ENCODE data around the gene RSPH3. TPM values are rescaled to one million over a fixed set of nuclear protein-coding genes. Genes with fewer than 3 reads are reported as not detected.

The RSPH3 gene
- total and polyA plus RNA-seq, 2 experiments from 2014 or later, result 8.0 to 8.2 TPM

- TF ChIP-seq EZH2 (IDR thresholded peaks at IDR 0.05; ENCODE audit: borderline replicate concordance), result no peak
- TF ChIP-seq CTCF (IDR thresholded peaks at IDR 0.05; ENCODE audit: poor library complexity), result no peak
- TF ChIP-seq EZH2phosphoT487 (IDR thresholded peaks at IDR 0.05; ENCODE audit: low read depth, severe bottlenecking, unreplicated experiment), result no peak
- DNase-seq (ENCODE audit: low spot score), result no peak
- Histone ChIP-seq H3K9me3 (ENCODE audit: low read depth) (peaks cover 30% of the 10 kb centered on the region), H3K27me3 (no peaks in the 10 kb centered on the region), H3K4me1 (ENCODE audit: insufficient read depth) (no peaks in the 10 kb centered on the region), H3K4me2 (no peak overlapping the region), H3K9me2 (replicated peaks; ENCODE audit: insufficient read depth) (no peaks in the 10 kb centered on the region), H3K36me3 (replicated peaks; ENCODE audit: insufficient read depth, low read depth) (peaks cover 6% of the 10 kb centered on the region), H3K27ac (no peak overlapping the region), H3K79me2 (no peaks in the 10 kb centered on the region), H4K20me1 (ENCODE audit: insufficient read depth, poor library complexity, severe bottlenecking) (no peaks in the 10 kb centered on the region), H2AFZ (no peak overlapping the region), H3K4me3 (no peak overlapping the region)
- 88% methylated on average over 1 of the region's 1 CpG for WGBS (ENCODE audit: low lambda C conversion rate, missing lambda C conversion rate)
Measured at GRCh38 chr6:158969148-158969547, 30.9 kb downstream of the RSPH3 start.

GRCh38 chr6:158963020-158963808 lies 36.8 kb downstream of the RSPH3 start:
- Histone ChIP-seq H3K79me2 (no peaks in the 10 kb centered on the region), H3K36me3 (replicated peaks; ENCODE audit: insufficient read depth, low read depth) (peaks cover 6% of the 10 kb centered on the region), H3K27me3 (no peaks in the 10 kb centered on the region), H3K4me1 (ENCODE audit: insufficient read depth) (peaks cover 3% of the 10 kb centered on the region), H3K4me3 (no peak overlapping the region), H3K27ac (no peak overlapping the region), H3K4me2 (no peak overlapping the region), H3K9me2 (replicated peaks; ENCODE audit: insufficient read depth) (no peaks in the 10 kb centered on the region), H2AFZ (no peak overlapping the region), H4K20me1 (ENCODE audit: insufficient read depth, poor library complexity, severe bottlenecking) (no peaks in the 10 kb centered on the region), H3K9me3 (ENCODE audit: low read depth) (peaks cover 15% of the 10 kb centered on the region)
- no peak for DNase-seq (ENCODE audit: low spot score)
- TF ChIP-seq EZH2phosphoT487 (IDR thresholded peaks at IDR 0.05; ENCODE audit: low read depth, severe bottlenecking, unreplicated experiment), result no peak

- no peaks in the 10 kb centered on the region for H3K9me2 ChIP-seq (replicated peaks; ENCODE audit: insufficient read depth)
- peaks cover 6% of the 10 kb centered on the region for H3K36me3 ChIP-seq (replicated peaks; ENCODE audit: insufficient read depth, low read depth)
- H3K4me3 ChIP-seq, result no peak overlapping the region
- no peaks in the 10 kb centered on the region for H3K79me2 ChIP-seq
- H3K9me3 ChIP-seq (ENCODE audit: low read depth), result peaks cover 8% of the 10 kb centered on the region
- DNase-seq (ENCODE audit: low spot score), result no peak
- peaks cover 4% of the 10 kb centered on the region for H3K4me1 ChIP-seq (ENCODE audit: insufficient read depth)
- no peaks in the 10 kb centered on the region for H3K27me3 ChIP-seq
- 44% methylated on average over 3 of the region's 3 CpGs for WGBS (ENCODE audit: low lambda C conversion rate, missing lambda C conversion rate)
- H3K27ac ChIP-seq, result no peak overlapping the region
- H3K4me2 ChIP-seq, result no peak overlapping the region
- no peak for TF ChIP-seq EZH2 (IDR thresholded peaks at IDR 0.05; ENCODE audit: borderline replicate concordance)
- TF ChIP-seq CTCF (IDR thresholded peaks at IDR 0.05; ENCODE audit: poor library complexity), result no peak
- no peak for TF ChIP-seq EZH2phosphoT487 (IDR thresholded peaks at IDR 0.05; ENCODE audit: low read depth, severe bottlenecking, unreplicated experiment)
- H2AFZ ChIP-seq, result no peak overlapping the region
- no peaks in the 10 kb centered on the region for H4K20me1 ChIP-seq (ENCODE audit: insufficient read depth, poor library complexity, severe bottlenecking)
Measured at GRCh38 chr6:158962371-158962770, 37.6 kb downstream of the RSPH3 start.

- H3K27ac ChIP-seq, result no peak overlapping the region
- H3K4me1 ChIP-seq (ENCODE audit: insufficient read depth), result peaks cover 4% of the 10 kb centered on the region
- H2AFZ ChIP-seq, result no peak overlapping the region
- H3K79me2 ChIP-seq, result no peaks in the 10 kb centered on the region
- H4K20me1 ChIP-seq (ENCODE audit: insufficient read depth, poor library complexity, severe bottlenecking), result no peaks in the 10 kb centered on the region
- H3K27me3 ChIP-seq, result no peaks in the 10 kb centered on the region
- no peaks in the 10 kb centered on the region for H3K9me2 ChIP-seq (replicated peaks; ENCODE audit: insufficient read depth)
- no peak overlapping the region for H3K4me3 ChIP-seq
- no peak overlapping the region for H3K4me2 ChIP-seq
- no peaks in the 10 kb centered on the region for H3K9me3 ChIP-seq (ENCODE audit: low read depth)
- DNase-seq (ENCODE audit: low spot score), result no peak
- no peaks in the 10 kb centered on the region for H3K36me3 ChIP-seq (replicated peaks; ENCODE audit: insufficient read depth, low read depth)
- no peak for TF ChIP-seq CTCF (IDR thresholded peaks at IDR 0.05; ENCODE audit: poor library complexity)
- WGBS (ENCODE audit: low lambda C conversion rate, missing lambda C conversion rate), result 98% methylated on average over 2 of the region's 2 CpGs
Measured at GRCh38 chr6:158960026-158960425, 40.0 kb downstream of the RSPH3 start.

Data from hepatocyte (in vitro differentiated cells).